Ovary (tissue), 3 donors: ENCODE data around the gene FUT1.

Experiments used
- CTCF ChIP-seq, 3 donors: fragments of 450-650 bp in 2 of 3; fragments of 200-600 bp in 1 of 3; IDR thresholded peaks; one replicate each; pipeline versions ENCODE4 v1.5.1 to v1.8.0; 2016 to 2022; ENCODE audit warnings: antibody characterized with exemption in 3 of 3, mild to moderate bottlenecking in 1 of 3
- POLR2A ChIP-seq: fragments of 450-650 bp; IDR thresholded peaks from one replicate; pipeline ENCODE4 v1.6.1; 2017; ENCODE audit warnings: antibody characterized with exemption, mild to moderate bottlenecking, moderate library complexity
- donor health status: DM: no; HTN: no; CAD: no.

GRCh38 chr19:48793271-48793670 is 40.8 kb upstream of the FUT1 start:
- TF ChIP-seq CTCF (IDR thresholded peaks at IDR 0.05) (no peak), POLR2A (no peak)
